ENCODE data around the gene RPS18.

Gene RPS18

GRCh38 chr6:33292996-33293682 lies 21.3 kb downstream of the RPS18 start:
- DNase-seq: no peak

- DNase-seq: no peak
Measured at GRCh38 chr6:33294086-33294823, 22.4 kb downstream of the RPS18 start.

- no peak for DNase-seq
Measured at GRCh38 chr6:33295621-33296369, 23.9 kb downstream of the RPS18 start.

- no peak for DNase-seq
Measured at GRCh38 chr6:33296797-33297405, 25.0 kb downstream of the RPS18 start.

GRCh38 chr6:33297406-33297955 lies 25.6 kb downstream of the RPS18 start:
- peak; percentile 57 for DNase-seq

GRCh38 chr6:33297956-33298772 lies 26.3 kb downstream of the RPS18 start:
- peak; percentile 57 for DNase-seq

- peak; percentile 56 for DNase-seq
Measured at GRCh38 chr6:33298773-33299236, 26.9 kb downstream of the RPS18 start, which contains the start of gene RGL2. TSS of gene RGL2 (minus strand) at chr6:33298942. CDS start at chr6:33298610, 332 bp downstream.

- DNase-seq: peak; percentile 94
Measured at GRCh38 chr6:33299237-33299944, 27.5 kb downstream of the RPS18 start.

GRCh38 chr6:33301877-33302276 lies 30.0 kb downstream of the RPS18 start:
- DNase-seq: no peak

GRCh38 chr6:33304216-33304615 lies 32.3 kb downstream of the RPS18 start:
- no peak for DNase-seq

GRCh38 chr6:33305052-33305451 lies 33.2 kb downstream of the RPS18 start:
- no peak for DNase-seq

GRCh38 chr6:33306356-33306755 lies 34.5 kb downstream of the RPS18 start:
- no peak for DNase-seq

- peak; percentile 83 for DNase-seq
Measured at GRCh38 chr6:33312361-33313104, 40.7 kb downstream of the RPS18 start.

- DNase-seq: peak; percentile 27
Measured at GRCh38 chr6:33313105-33313708, 41.3 kb downstream of the RPS18 start.

GRCh38 chr6:33313709-33314514 lies 42.0 kb downstream of the RPS18 start, which contains the start of gene TAPBP:
TSS of gene TAPBP (minus strand) at chr6:33314078. CDS start at chr6:33314041, 37 bp downstream.
- no peak for DNase-seq

GRCh38 chr6:33314515-33314942 lies 42.7 kb downstream of the RPS18 start:
- DNase-seq: peak; percentile 32

GRCh38 chr6:33314943-33315792 lies 43.3 kb downstream of the RPS18 start:
- no peak for DNase-seq
